HG03175 (cell line): ENCODE data around the gene LAMTOR2.
"Not testable (repeated sequence)": the region's sequence is repeated elsewhere in the genome, so short reads cannot be mapped to it uniquely, and the experiment has no call there.

ENCODE experiments used
- ATAC-seq: cut with Tn5 transposase; IDR thresholded peaks from one replicate; pipeline ENCODE4 v1.9.1; 2021; ENCODE audit warnings: mild to moderate bottlenecking, moderate library complexity; ENCODE audit not compliant: unreplicated experiment

The LAMTOR2 gene

GRCh38 chr1:156051011-156051725, 3.4 kb upstream of the LAMTOR2 start:
- ATAC-seq: no peak

- peak; percentile 21 for ATAC-seq
Measured at GRCh38 chr1:156052862-156053767, 1.5 kb upstream of the LAMTOR2 start.

GRCh38 chr1:156053768-156054499, 648 bp upstream of the LAMTOR2 start, which contains the start of gene UBQLN4:
UBQLN4 (minus strand) TSS chr1:156053798; CDS start chr1:156053701, 97 bp downstream.
- ATAC-seq: peak; percentile 51

GRCh38 chr1:156055281-156056048, 883 bp downstream of the LAMTOR2 start:
- no peak for ATAC-seq

GRCh38 chr1:156056326-156056849, 1.8 kb downstream of the LAMTOR2 start:
- ATAC-seq: no peak

- no peak for ATAC-seq
Measured at GRCh38 chr1:156060937-156061636, 6.5 kb downstream of the LAMTOR2 start, which contains the start of gene RAB25. RAB25 (plus strand) TSS chr1:156061160; CDS start chr1:156061401, 241 bp downstream.

- ATAC-seq: no peak
Measured at GRCh38 chr1:156062189-156062588, 7.6 kb downstream of the LAMTOR2 start.

GRCh38 chr1:156063997-156064285, 9.4 kb downstream of the LAMTOR2 start:
- no peak for ATAC-seq

- ATAC-seq: no peak
Measured at GRCh38 chr1:156064615-156065014, 10.0 kb downstream of the LAMTOR2 start.

- ATAC-seq: no peak
Measured at GRCh38 chr1:156065212-156065611, 10.6 kb downstream of the LAMTOR2 start.

- ATAC-seq: no peak
Measured at GRCh38 chr1:156065871-156066270, 11.3 kb downstream of the LAMTOR2 start.

- ATAC-seq: no peak
Measured at GRCh38 chr1:156067262-156067661, 12.7 kb downstream of the LAMTOR2 start.

GRCh38 chr1:156069490-156070455, 15.2 kb downstream of the LAMTOR2 start:
- no peak for ATAC-seq

- no peak for ATAC-seq
Measured at GRCh38 chr1:156070548-156070947, 16.0 kb downstream of the LAMTOR2 start.

GRCh38 chr1:156071332-156071816, 16.8 kb downstream of the LAMTOR2 start:
- ATAC-seq: not testable (repeated sequence)

- no peak for ATAC-seq
Measured at GRCh38 chr1:156072251-156072650, 17.7 kb downstream of the LAMTOR2 start.

- ATAC-seq: no peak
Measured at GRCh38 chr1:156073110-156073687, 18.6 kb downstream of the LAMTOR2 start.

GRCh38 chr1:156073740-156074139, 19.2 kb downstream of the LAMTOR2 start:
- ATAC-seq: no peak
